Thyroid gland (tissue), 4 donors: ENCODE data around the gene PRX. TPM values are rescaled to one million over a fixed set of nuclear protein-coding genes. Genes with fewer than 3 reads are reported as not detected.
A peak's percentile ranks its signal among the peaks of the same experiment; 100 is the strongest.

ENCODE experiments used
- DNase-seq, 2 donors: peaks; one replicate each; pipeline ENCODE4 v3.0.0-alpha.2; 2019
- H3K27ac ChIP-seq, 3 donors: fragments of 200-600 bp; sonication (generic); 1 replicate in 2 of 3; 2 replicates in 1 of 3; pipeline ENCODE4 v1.5.1; 2016 to 2019; ENCODE audit warnings: mild to moderate bottlenecking in 1 of 3, moderate library complexity in 1 of 3
- H3K27me3 ChIP-seq: fragments of 200-600 bp; sonication (generic); one replicate; pipeline ENCODE4 v1.5.1; 2019
- H3K36me3 ChIP-seq, 2 donors: fragments of 200-600 bp; sonication (generic); one replicate each; pipeline ENCODE4 v1.5.1; 2016 to 2019
- H3K4me1 ChIP-seq, 2 donors: fragments of 200-600 bp; sonication (generic); one replicate each; pipeline ENCODE4 v1.5.1; 2017 to 2019
- H3K4me3 ChIP-seq, 3 donors: fragments of 200-600 bp; sonication (generic); replicated peaks in 1 of 3; 1 replicate in 2 of 3; 2 replicates in 1 of 3; pipeline ENCODE4 v1.5.1; 2016; ENCODE audit warnings: mild to moderate bottlenecking in 1 of 3
- H3K9me3 ChIP-seq: fragments of 200-600 bp; sonication (generic); one replicate; pipeline ENCODE4 v1.5.1; 2017
- CTCF ChIP-seq, 6 experiments: fragments of 200-600 bp in 3 of 6; fragments of 450-650 bp in 3 of 6; sonication (generic) in 3 of 6; IDR thresholded peaks; one replicate each; pipeline ENCODE4 v1.5.1; 2016 to 2019; ENCODE audit warnings: antibody characterized with exemption in 6 of 6, mild to moderate bottlenecking in 2 of 6, inconsistent platforms in 1 of 6, moderate library complexity in 1 of 6
- POLR2A ChIP-seq, 2 donors: fragments of 450-650 bp; IDR thresholded peaks; one replicate each; pipeline ENCODE4 v1.6.1; 2017; ENCODE audit warnings: antibody characterized with exemption in 2 of 2, mild to moderate bottlenecking in 2 of 2, moderate library complexity in 1 of 2
- WGBS, 2 donors: methylation state at CpG; one replicate each; pipeline ENCODE4 v1.1.5; 2017; 5-methylcytosine and 5-hydroxymethylcytosine counted together
- intact Hi-C: fragments of 100-400 bp; cut with DNase I; formaldehyde crosslinking; loops from one replicate; pipeline ENCODE4 v1.15.1; 2023
- microRNA-seq: library from miRNA; unstranded; fragments of <30 nt; microRNA quantifications from one replicate; pipeline ENCODE4, GENCODE V29; 2016
- small RNA-seq: library from RNA; depleted of rRNA; stranded (forward); fragments of <200 nt; gene quantifications from one replicate; pipeline ENCODE3, GENCODE V24; 2016
- total RNA-seq, 4 donors: library from RNA; depleted of rRNA; stranded (reverse); fragments of >200 nt; gene quantifications; one replicate each; pipeline ENCODE4 v1.2.3, GENCODE V29; 2016

PRX gene
- total RNA-seq, 4 donors from 2014 or later: 7.3 to 27.5 (median 10.3) TPM

- WGBS, 2 donors: 23 to 24% methylated on average over 17 of the region's 17 CpGs
- Histone ChIP-seq H3K27ac (peak overlapping the region; percentile 32 to 70 (median 38)), H3K4me3 (peak overlapping the region; percentile 4 to 80 (median 47)), H3K4me1 (peaks cover 9 to 17% of the 10 kb centered on the region in 2 donors), H3K9me3 (no peaks in the 10 kb centered on the region), H3K27me3 (no peaks in the 10 kb centered on the region), H3K36me3 (no peaks in the 10 kb centered on the region)
- intact Hi-C loops: loop anchor here (10.0 kb wide), 1 partner anchor 96 kb away; the partner anchor contains the start of gene SERTAD3
- DNase-seq: no peak
- TF ChIP-seq CTCF (IDR thresholded peaks at IDR 0.05) (no peak), POLR2A (IDR thresholded peaks at IDR 0.05) (no peak)
Observed at GRCh38 chr19:40348961-40349507, 64.1 kb downstream of the PRX start.

GRCh38 chr19:40348125-40348913 is 64.9 kb downstream of the PRX start, which contains the start of the genes C19orf47 and PLD3:
Gene C19orf47, minus strand, starts transcription at chr19:40348397. Its CDS starts 6,540 bp downstream, at chr19:40341857.
Gene PLD3, plus strand, starts transcription at chr19:40348695. Its CDS starts 17,789 bp downstream, at chr19:40366484.
- peaks cover 9 to 17% of the 10 kb centered on the region in 2 donors for H3K4me1 ChIP-seq
- H3K36me3 ChIP-seq: no peaks in the 10 kb centered on the region
- H3K4me3 ChIP-seq: peak within 1 kb of the TSS; percentile 48 to 80 (median 63)
- no peaks in the 10 kb centered on the region for H3K9me3 ChIP-seq
- TF ChIP-seq POLR2A (IDR thresholded peaks at IDR 0.05) (peak in 1 of 2 donors; percentile 83), CTCF (IDR thresholded peaks at IDR 0.05) (peak in 1 of 6 experiments; percentile 42)
- H3K27me3 ChIP-seq: no peaks in the 10 kb centered on the region
- intact Hi-C loops: loop anchor here (10.0 kb wide), 1 partner anchor 96 kb away; the partner anchor contains the start of gene SERTAD3
- 0% methylated on average over 17 to 34 of the region's 77 CpGs for WGBS, 2 donors
- peak; percentile 100 for DNase-seq
- H3K27ac ChIP-seq: peak within 1 kb of the TSS; percentile 32 to 70 (median 38)

GRCh38 chr19:40344422-40344821 is 68.8 kb downstream of the PRX start:
- Histone ChIP-seq H3K4me3 (no peak overlapping the region), H3K4me1 (peaks cover 9 to 13% of the 10 kb centered on the region in 2 donors), H3K9me3 (no peaks in the 10 kb centered on the region), H3K36me3 (no peaks in the 10 kb centered on the region), H3K27ac (no peak overlapping the region), H3K27me3 (no peaks in the 10 kb centered on the region)
- no peak for TF ChIP-seq POLR2A (IDR thresholded peaks at IDR 0.05)
- no peak for TF ChIP-seq CTCF (IDR thresholded peaks at IDR 0.05)
- WGBS, 2 donors: 84 to 86% methylated on average over 7 of the region's 7 CpGs
- DNase-seq: no peak
- intact Hi-C loops: loop anchor here (10.0 kb wide), 1 partner anchor 100 kb away; the partner anchor contains the start of gene SERTAD3

Small RNAs within 50 kb of the gene (microRNA-seq; reads per million reads assigned to microRNA genes)
- not detected for gene MIR6796

Small RNAs within 50 kb of the gene (small RNA-seq; reads per million reads assigned to genes)
- gene MIR6796: not detected
- gene RF00017: not detected

Other genes starting within 250 kb of the PRX start
- 10 to 100 TPM in 3 of 4 donors, 1 to 10 TPM in 1; 9.1 to 19.6 (median 15.9) TPM for gene MAP3K10, start 222.0 kb downstream of the PRX start, total RNA-seq
- not detected for gene TTC9B, start 195.0 kb downstream of the PRX start, total RNA-seq
- gene CCNP, start 186.7 kb downstream of the PRX start, total RNA-seq: 1 to 10 TPM in 1 of 4 donors, under 1 TPM in 2, not detected in 1; 0.13 to 3.2 (median 0.68) TPM
- 100 to 1,000 TPM; 166 to 285 (median 190) TPM for gene AKT2, start 128.0 kb downstream of the PRX start, total RNA-seq
- 10 to 100 TPM in 3 of 4 donors, 1 to 10 TPM in 1; 9.4 to 17.3 (median 17.2) TPM for gene C19orf47, start 65.0 kb downstream of the PRX start, total RNA-seq
- gene PLD3, start 64.7 kb downstream of the PRX start, total RNA-seq: 100 to 1,000 TPM; 151 to 258 (median 244) TPM
- gene HIPK4, start 23.2 kb downstream of the PRX start, total RNA-seq: under 1 TPM in 2 of 4 donors, not detected in 2; 0.22 to 0.27 TPM
- gene SERTAD1, start 12.6 kb upstream of the PRX start, total RNA-seq: 10 to 100 TPM; 12.6 to 19.9 (median 15.1) TPM
- gene SERTAD3, start 31.0 kb upstream of the PRX start, total RNA-seq: 10 to 100 TPM; 15.6 to 25.2 (median 20.4) TPM
- gene BLVRB, start 52.4 kb upstream of the PRX start, total RNA-seq: 100 to 1,000 TPM; 111 to 238 (median 205) TPM
- 1 to 10 TPM in 2 of 4 donors, under 1 TPM in 2; 0.67 to 2.7 (median 1.0) TPM for gene SPTBN4, start 53.6 kb upstream of the PRX start, total RNA-seq
- gene SHKBP1, start 163.5 kb upstream of the PRX start, total RNA-seq: 10 to 100 TPM; 33.3 to 52.1 (median 42.9) TPM
- gene LTBP4, start 188.0 kb upstream of the PRX start, total RNA-seq: 100 to 1,000 TPM; 134 to 276 (median 196) TPM